ENCODE measurements around the gene RAB8B. TPM values are rescaled to one million over a fixed set of nuclear protein-coding genes. Genes with fewer than 3 reads are reported as not detected.
A peak's percentile ranks its signal among the peaks of the same experiment; 100 is the strongest.

Gene RAB8B
- total RNA-seq, 1 experiment from 2014 or later = 33.8 TPM

DNA sequence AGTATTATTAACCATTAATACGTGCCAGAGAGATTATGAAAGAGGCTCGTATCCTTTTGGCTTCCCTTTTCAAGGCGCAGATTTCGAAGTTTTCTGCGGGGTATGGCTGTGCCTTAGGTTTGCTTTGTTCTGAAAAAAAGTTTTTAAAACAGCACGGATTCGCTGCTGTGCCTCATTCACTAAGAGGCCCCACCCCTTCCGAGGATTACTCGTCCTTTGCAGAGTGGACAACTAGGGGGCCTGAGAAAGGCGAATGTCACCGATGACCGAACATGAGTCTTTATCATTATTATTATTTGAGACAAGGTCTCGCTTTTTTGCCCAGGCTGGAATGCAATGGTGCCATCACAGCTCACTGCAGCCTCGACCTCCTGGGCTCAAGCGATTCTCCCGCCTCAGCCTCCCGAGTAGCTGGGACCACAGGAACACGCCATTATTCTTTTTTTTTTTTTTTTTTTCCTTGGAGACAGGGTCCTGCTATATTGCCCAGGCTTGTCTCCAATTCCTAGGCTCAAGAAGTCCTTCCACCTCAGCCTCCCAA lies 31.4 kb upstream of the RAB8B start:
- H3K27ac ChIP-seq (ENCODE audit: insufficient read length, low read depth, low read length) = no peak overlapping the region
- Mint-ChIP-seq H3K4me1 (peaks cover 8 to 12% of the 10 kb centered on the region in 2 experiments), H3K36me3 (ENCODE audit: insufficient read depth in 1 of 3, low read depth in 3 of 3) (peaks cover 0 to 17% (median 16%) of the 10 kb centered on the region in 3 experiments; a peak in 5 of 7 replicates), H3K9me3 (no peaks in the 10 kb centered on the region), H3K27ac (peak overlapping the region in 2 of 3 experiments; percentile 73 to 89; a peak in 4 of 7 replicates), H3K27me3 (ENCODE audit: low read depth) (no peaks in the 10 kb centered on the region), H3K4me3 (peak overlapping the region; percentile 92 to 98)
- H4K5ac ChIP-seq (ENCODE audit: insufficient read length, low read depth, low read length) = no peak overlapping the region
- no peak overlapping the region for H3K56ac ChIP-seq (ENCODE audit: insufficient read length, low read depth, low read length)
- DNase-seq = peak; percentile 54
- no peak overlapping the region for H4K8ac ChIP-seq (replicated peaks; ENCODE audit: insufficient read length, low read depth, low read length)
- H3K4me1 ChIP-seq (ENCODE audit: insufficient read depth, low read length) = no peaks in the 10 kb centered on the region
- H3K4me2 ChIP-seq (ENCODE audit: insufficient read depth, insufficient read length, low read length) = peak overlapping the region; percentile 95
- H3K18ac ChIP-seq (ENCODE audit: insufficient read length, low read depth, low read length) = no peak overlapping the region
- H4K20me1 ChIP-seq (ENCODE audit: control insufficient read depth, insufficient read depth, insufficient read length) = no peaks in the 10 kb centered on the region
- H2BK120ac ChIP-seq (ENCODE audit: low read depth, low read length, poor library complexity, severe bottlenecking) = no peak overlapping the region
- no peak overlapping the region for H3K4ac ChIP-seq (ENCODE audit: low read depth, low read length)
- no peaks in the 10 kb centered on the region for H3K27me3 ChIP-seq (ENCODE audit: insufficient read depth, low read length)
- no peak overlapping the region for H2AK5ac ChIP-seq (ENCODE audit: insufficient read length, low read length)
- TF ChIP-seq, protein P1, sequence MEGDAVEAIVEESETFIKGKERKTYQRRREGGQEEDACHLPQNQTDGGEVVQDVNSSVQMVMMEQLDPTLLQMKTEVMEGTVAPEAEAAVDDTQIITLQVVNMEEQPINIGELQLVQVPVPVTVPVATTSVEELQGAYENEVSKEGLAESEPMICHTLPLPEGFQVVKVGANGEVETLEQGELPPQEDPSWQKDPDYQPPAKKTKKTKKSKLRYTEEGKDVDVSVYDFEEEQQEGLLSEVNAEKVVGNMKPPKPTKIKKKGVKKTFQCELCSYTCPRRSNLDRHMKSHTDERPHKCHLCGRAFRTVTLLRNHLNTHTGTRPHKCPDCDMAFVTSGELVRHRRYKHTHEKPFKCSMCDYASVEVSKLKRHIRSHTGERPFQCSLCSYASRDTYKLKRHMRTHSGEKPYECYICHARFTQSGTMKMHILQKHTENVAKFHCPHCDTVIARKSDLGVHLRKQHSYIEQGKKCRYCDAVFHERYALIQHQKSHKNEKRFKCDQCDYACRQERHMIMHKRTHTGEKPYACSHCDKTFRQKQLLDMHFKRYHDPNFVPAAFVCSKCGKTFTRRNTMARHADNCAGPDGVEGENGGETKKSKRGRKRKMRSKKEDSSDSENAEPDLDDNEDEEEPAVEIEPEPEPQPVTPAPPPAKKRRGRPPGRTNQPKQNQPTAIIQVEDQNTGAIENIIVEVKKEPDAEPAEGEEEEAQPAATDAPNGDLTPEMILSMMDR (conservative IDR thresholded peaks at IDR 0.05) = no peak; the same call in 2 of the 3 replicates
- H2AFZ ChIP-seq (ENCODE audit: low read length) = no peak overlapping the region
- H4K91ac ChIP-seq (ENCODE audit: insufficient read length, low read depth, low read length) = no peak overlapping the region
- no peak overlapping the region for H3K14ac ChIP-seq (ENCODE audit: insufficient read depth, low read length)
- peak overlapping the region; percentile 4 for H3K9ac ChIP-seq (ENCODE audit: extremely low read depth, insufficient read length, low read length)
- H2BK15ac ChIP-seq (ENCODE audit: low read depth, low read length) = no peak overlapping the region
- H2BK20ac ChIP-seq (ENCODE audit: low read depth, low read length, poor library complexity, severe bottlenecking) = no peak overlapping the region
- no CpG with 5 or more reads among the region's 18 CpGs for WGBS (ENCODE audit: extremely low coverage, insufficient read length, low lambda C conversion rate)
- H3K79me2 ChIP-seq (ENCODE audit: insufficient read depth, low read length) = no peaks in the 10 kb centered on the region
- H3K79me1 ChIP-seq (ENCODE audit: insufficient read depth, low read depth, low read length, poor library complexity, severe bottlenecking) = no peaks in the 10 kb centered on the region
- H3T11ph ChIP-seq (ENCODE audit: low read length) = no peak overlapping the region
- H3K9me3 ChIP-seq (ENCODE audit: control insufficient read depth, low read depth, low read length) = no peaks in the 10 kb centered on the region
- H2BK12ac ChIP-seq (ENCODE audit: insufficient read length, low read depth, low read length) = no peak overlapping the region
- H3K23me2 ChIP-seq (ENCODE audit: insufficient read length, low read depth, low read length, poor library complexity, severe bottlenecking) = peaks cover 5% of the 10 kb centered on the region
- H3K23ac ChIP-seq (ENCODE audit: insufficient read length, low read depth, low read length) = no peak overlapping the region
- H2BK5ac ChIP-seq (ENCODE audit: insufficient read length, low read length) = no peak overlapping the region

All from H9 (cell line).